GM10266 (cell line): Measurements from ENCODE around the gene TRERF1.
"Not testable (repeated sequence)": the region's sequence is repeated elsewhere in the genome, so short reads cannot be mapped to it uniquely, and the experiment has no call there.

Source experiments
- DNase-seq: peaks from one replicate; pipeline ENCODE4 v3.0.0; 2012; ENCODE audit errors: extremely low spot score
- TF ChIP-seq, protein P1 (sequence below): IDR thresholded peaks from 2 replicates; pipeline ENCODE4 v1.5.1; 2012; ENCODE audit warnings: mild to moderate bottlenecking, low read depth; ENCODE audit not compliant: control insufficient read depth, insufficient read depth; ENCODE audit errors: missing control alignments

The TRERF1 gene

DNA sequence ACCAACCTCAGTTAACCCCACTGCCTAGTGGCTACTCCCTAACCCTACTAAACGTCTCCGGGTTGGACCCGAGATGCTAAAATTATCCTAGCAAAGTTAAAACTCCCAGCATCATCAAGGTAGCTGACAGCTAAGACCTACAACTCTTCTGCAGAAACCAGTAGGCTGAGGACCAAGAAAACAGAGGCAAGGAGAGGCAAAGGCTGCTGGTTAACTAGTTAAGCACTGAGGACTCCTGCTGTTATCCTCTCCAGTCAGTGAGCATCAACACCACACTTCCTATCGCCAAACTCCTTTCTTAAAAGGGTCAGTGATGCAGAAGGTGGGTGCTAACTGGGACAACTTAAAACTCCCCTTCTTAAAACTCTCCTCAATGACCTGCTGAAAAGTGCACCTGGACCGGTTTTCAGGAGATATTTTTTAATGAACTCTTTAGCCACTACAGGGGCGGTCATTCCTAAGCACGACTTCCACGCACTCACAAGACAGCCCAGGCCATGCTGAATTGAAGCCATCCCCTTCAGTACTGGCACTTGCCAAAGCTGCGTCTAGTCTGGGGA lies 1.7 kb downstream of the TRERF1 start:
- TF ChIP-seq, protein P1, sequence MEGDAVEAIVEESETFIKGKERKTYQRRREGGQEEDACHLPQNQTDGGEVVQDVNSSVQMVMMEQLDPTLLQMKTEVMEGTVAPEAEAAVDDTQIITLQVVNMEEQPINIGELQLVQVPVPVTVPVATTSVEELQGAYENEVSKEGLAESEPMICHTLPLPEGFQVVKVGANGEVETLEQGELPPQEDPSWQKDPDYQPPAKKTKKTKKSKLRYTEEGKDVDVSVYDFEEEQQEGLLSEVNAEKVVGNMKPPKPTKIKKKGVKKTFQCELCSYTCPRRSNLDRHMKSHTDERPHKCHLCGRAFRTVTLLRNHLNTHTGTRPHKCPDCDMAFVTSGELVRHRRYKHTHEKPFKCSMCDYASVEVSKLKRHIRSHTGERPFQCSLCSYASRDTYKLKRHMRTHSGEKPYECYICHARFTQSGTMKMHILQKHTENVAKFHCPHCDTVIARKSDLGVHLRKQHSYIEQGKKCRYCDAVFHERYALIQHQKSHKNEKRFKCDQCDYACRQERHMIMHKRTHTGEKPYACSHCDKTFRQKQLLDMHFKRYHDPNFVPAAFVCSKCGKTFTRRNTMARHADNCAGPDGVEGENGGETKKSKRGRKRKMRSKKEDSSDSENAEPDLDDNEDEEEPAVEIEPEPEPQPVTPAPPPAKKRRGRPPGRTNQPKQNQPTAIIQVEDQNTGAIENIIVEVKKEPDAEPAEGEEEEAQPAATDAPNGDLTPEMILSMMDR, result no peak
- no peak for DNase-seq

DNA sequence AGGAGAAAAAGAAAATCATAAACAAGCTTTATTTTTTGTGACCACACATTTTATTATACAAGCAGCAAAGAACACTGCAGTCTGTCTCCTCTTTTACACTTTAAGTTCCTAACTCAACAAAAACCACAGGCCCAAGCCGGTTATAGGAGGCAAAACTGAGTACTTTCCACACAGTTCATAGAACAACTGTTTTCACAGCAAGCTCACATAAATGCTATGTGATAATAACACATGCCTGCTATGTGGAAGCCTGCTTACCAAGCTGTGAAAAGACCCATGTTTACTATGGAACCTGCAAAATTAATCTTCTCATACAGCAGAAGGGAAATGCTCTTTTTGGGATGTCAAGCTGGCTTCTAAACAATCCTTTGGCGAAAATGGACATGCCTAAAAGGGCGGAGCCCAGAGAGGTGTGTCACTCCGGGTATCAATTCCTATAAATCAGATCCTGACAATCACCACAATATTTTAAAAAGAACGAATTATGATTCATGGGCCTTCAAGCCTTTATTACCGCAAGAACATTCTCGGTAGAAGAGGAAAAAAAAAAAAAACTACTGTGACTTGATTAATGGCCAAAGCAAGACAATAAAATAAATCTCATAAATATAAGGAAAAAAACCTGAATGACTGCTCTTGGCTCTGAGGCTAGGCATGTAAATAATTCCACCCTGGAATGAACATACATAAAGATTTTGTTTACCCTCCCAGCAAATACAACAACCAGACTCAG lies 2.6 kb downstream of the TRERF1 start:
- TF ChIP-seq, protein P1, result no peak
- DNase-seq, result no peak

- TF ChIP-seq, protein P1, result no peak
- DNase-seq, result no peak
Observed at GRCh38 chr6:42448391-42448790, 3.3 kb downstream of the TRERF1 start.

DNA sequence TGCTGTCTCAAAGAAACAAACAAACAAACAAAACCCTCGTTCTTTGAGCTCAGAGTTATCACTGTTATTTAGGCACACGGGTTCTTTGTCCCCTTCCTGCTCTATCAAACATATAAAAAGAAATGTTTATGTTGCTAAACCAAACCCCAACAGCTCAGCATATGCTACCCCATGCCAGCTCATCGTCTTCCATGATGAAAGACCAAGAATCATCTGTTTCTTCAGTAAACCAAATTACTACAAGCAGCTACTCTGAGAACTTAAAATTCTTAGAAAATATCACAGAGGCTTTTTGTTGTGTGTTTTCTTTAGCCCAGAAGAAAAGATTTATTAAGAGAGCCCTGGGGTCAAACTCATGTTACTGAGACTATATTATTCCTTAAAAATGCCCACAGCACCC lies 4.7 kb downstream of the TRERF1 start:
- DNase-seq, result no peak
- TF ChIP-seq, protein P1, result no peak

- TF ChIP-seq, protein P1, result no peak
- DNase-seq, result no peak
Observed at GRCh38 chr6:42446370-42446769, 5.4 kb downstream of the TRERF1 start.

DNA sequence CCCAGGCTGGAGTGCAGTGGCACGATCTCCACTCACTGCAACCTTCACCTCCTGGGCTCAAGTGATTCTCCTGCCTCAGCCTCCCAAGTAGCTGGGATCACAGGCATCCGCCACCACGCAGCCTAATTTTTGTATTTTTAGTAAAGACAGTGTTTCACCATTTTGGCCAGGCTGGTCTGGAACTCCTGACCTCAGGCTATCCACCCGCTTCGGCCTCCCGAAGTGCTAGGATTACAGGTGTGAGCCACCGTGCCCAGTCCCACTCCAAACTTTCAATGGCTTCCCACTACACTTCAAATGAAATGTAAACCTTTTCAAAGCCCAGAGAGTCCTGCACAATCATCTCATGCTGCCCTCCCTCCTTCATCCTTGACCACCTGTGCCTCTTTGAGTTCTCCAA lies 5.8 kb downstream of the TRERF1 start:
- not testable (repeated sequence) for DNase-seq

- TF ChIP-seq, protein P1, result no peak
- DNase-seq, result no peak
Observed at GRCh38 chr6:42443312-42444060, 8.2 kb downstream of the TRERF1 start.

DNA sequence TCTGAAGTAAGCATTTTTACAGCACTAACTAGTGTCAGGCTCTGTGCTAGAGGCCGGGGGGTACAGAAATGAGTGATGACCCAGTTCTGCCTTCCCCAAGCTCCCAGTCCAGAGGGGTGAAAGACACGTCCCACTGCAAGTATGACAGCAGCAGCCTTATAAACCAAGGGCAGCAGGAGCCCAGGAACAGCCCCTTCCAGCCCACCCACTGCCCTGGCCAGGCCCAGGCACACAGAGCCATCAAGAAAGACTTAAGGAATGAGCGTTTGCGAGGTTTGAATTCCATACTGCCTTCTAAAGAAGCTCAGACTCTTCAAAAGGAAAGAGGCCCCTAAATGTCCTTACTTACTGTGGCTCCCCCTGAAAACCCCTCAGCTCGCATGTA lies 10.0 kb downstream of the TRERF1 start:
- no peak for DNase-seq
- TF ChIP-seq, protein P1, result no peak
